Measurements from ENCODE around the gene RBM33.

The RBM33 gene

GRCh38 chr7:155677688-155678087 lies 33.2 kb downstream of the RBM33 start:
- H3K27ac ChIP-seq = no peak overlapping the region
- no peak for TF ChIP-seq ZFX (IDR thresholded peaks at IDR 0.05)
- no peak for TF ChIP-seq CTCF (conservative IDR thresholded peaks at IDR 0.05)

- H3K27ac ChIP-seq = no peak overlapping the region
- TF ChIP-seq ZFX (IDR thresholded peaks at IDR 0.05) (no peak), CTCF (conservative IDR thresholded peaks at IDR 0.05) (no peak)
These were observed 35.7 kb downstream of the RBM33 start for GRCh38 chr7:155680124-155680523.

GRCh38 chr7:155680864-155681263 lies 36.4 kb downstream of the RBM33 start:
- TF ChIP-seq CTCF (conservative IDR thresholded peaks at IDR 0.05) (no peak), ZFX (IDR thresholded peaks at IDR 0.05) (no peak)
- no peak overlapping the region for H3K27ac ChIP-seq

GRCh38 chr7:155681663-155682062 lies 37.2 kb downstream of the RBM33 start:
- TF ChIP-seq CTCF (conservative IDR thresholded peaks at IDR 0.05) (no peak), ZFX (IDR thresholded peaks at IDR 0.05) (no peak)
- no peak overlapping the region for H3K27ac ChIP-seq

- no peak overlapping the region for H3K27ac ChIP-seq
- TF ChIP-seq CTCF (conservative IDR thresholded peaks at IDR 0.05) (no peak), ZFX (IDR thresholded peaks at IDR 0.05) (no peak)
These were observed 38.0 kb downstream of the RBM33 start for GRCh38 chr7:155682484-155682883.

- TF ChIP-seq ZFX (IDR thresholded peaks at IDR 0.05) (no peak), CTCF (conservative IDR thresholded peaks at IDR 0.05) (no peak)
These were observed 38.6 kb downstream of the RBM33 start for GRCh38 chr7:155683098-155683497.

GRCh38 chr7:155683714-155684113 lies 39.3 kb downstream of the RBM33 start:
- no peak for TF ChIP-seq CTCF (conservative IDR thresholded peaks at IDR 0.05)
- no peak for TF ChIP-seq ZFX (IDR thresholded peaks at IDR 0.05)
- no peak overlapping the region for H3K27ac ChIP-seq

More at GRCh38 chr7:155683098-155683497, 38.6 kb downstream of the RBM33 start:
- no peak overlapping the region for H3K27ac ChIP-seq

All from C4-2B (cell line).